ENCODE results near the gene NPAS3. TPM values are rescaled to one million over a fixed set of nuclear protein-coding genes. Genes with fewer than 3 reads are reported as not detected.

The NPAS3 gene
- total and polyA plus RNA-seq, 8 donors: 0.23 to 2.8 (median 1.4) TPM

- Histone ChIP-seq H3K27ac (no peak overlapping the region), H3K27me3 (no peaks in the 10 kb centered on the region), H3K4me3 (no peak overlapping the region), H3K4me1 (peaks cover 0 to 5% (median 3%) of the 10 kb centered on the region in 3 donors), H3K9me3 (no peaks in the 10 kb centered on the region), H3K36me3 (no peaks in the 10 kb centered on the region)
- TF ChIP-seq, protein P1, sequence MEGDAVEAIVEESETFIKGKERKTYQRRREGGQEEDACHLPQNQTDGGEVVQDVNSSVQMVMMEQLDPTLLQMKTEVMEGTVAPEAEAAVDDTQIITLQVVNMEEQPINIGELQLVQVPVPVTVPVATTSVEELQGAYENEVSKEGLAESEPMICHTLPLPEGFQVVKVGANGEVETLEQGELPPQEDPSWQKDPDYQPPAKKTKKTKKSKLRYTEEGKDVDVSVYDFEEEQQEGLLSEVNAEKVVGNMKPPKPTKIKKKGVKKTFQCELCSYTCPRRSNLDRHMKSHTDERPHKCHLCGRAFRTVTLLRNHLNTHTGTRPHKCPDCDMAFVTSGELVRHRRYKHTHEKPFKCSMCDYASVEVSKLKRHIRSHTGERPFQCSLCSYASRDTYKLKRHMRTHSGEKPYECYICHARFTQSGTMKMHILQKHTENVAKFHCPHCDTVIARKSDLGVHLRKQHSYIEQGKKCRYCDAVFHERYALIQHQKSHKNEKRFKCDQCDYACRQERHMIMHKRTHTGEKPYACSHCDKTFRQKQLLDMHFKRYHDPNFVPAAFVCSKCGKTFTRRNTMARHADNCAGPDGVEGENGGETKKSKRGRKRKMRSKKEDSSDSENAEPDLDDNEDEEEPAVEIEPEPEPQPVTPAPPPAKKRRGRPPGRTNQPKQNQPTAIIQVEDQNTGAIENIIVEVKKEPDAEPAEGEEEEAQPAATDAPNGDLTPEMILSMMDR (IDR thresholded peaks at IDR 0.05): no peak
- WGBS, 2 donors: 82 to 93% methylated on average over 4 of the region's 4 CpGs
- intact Hi-C loops (cut with DNase I): no loop called here
- no peak for ATAC-seq
- no peak for FAIRE-seq
- DNase-seq: no peak
Measured at GRCh38 chr14:33586806-33587205, 648.1 kb downstream of the NPAS3 start.

- DNase-seq: no peak
- Histone ChIP-seq H3K36me3 (no peaks in the 10 kb centered on the region), H3K4me1 (peaks cover 0 to 5% (median 3%) of the 10 kb centered on the region in 3 donors), H3K27me3 (no peaks in the 10 kb centered on the region), H3K4me3 (no peak overlapping the region), H3K9me3 (no peaks in the 10 kb centered on the region), H3K27ac (no peak overlapping the region)
- TF ChIP-seq, protein P1 (IDR thresholded peaks at IDR 0.05): no peak
- intact Hi-C loops (cut with DNase I): no loop called here
- 84 to 88% methylated on average over 5 of the region's 5 CpGs for WGBS, 2 donors
- ATAC-seq: no peak
- no peak for FAIRE-seq
Measured at GRCh38 chr14:33587791-33588190, 649.1 kb downstream of the NPAS3 start.

DNA sequence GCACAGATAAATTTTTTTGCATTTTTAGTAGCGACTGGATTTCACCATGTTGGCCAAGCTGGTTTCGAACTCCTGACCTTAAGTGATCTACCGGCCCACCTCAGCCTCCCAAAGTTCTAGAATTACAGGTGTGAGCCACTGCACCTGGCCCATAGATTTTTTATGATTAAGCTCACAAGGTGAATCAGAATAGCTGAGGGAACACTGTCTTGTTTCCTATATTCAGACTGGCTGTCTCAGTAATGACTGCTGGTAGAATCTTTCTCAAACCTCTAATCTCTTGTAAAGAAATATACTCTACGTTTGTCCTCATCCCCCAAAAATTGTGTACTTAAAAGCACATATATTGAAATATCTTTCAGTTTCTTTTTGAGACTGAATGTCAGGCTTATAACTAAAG, 650.1 kb downstream of the NPAS3 start:
- Histone ChIP-seq H3K36me3 (no peaks in the 10 kb centered on the region), H3K27ac (no peak overlapping the region), H3K4me3 (no peak overlapping the region), H3K9me3 (no peaks in the 10 kb centered on the region), H3K27me3 (no peaks in the 10 kb centered on the region), H3K4me1 (peaks cover 0 to 5% (median 3%) of the 10 kb centered on the region in 3 donors)
- no peak for ATAC-seq
- intact Hi-C loops (cut with DNase I): no loop called here
- DNase-seq: no peak
- TF ChIP-seq, protein P1 (IDR thresholded peaks at IDR 0.05): no peak
- no peak for FAIRE-seq
- 84 to 86% methylated on average over 4 of the region's 4 CpGs for WGBS, 2 donors

DNA sequence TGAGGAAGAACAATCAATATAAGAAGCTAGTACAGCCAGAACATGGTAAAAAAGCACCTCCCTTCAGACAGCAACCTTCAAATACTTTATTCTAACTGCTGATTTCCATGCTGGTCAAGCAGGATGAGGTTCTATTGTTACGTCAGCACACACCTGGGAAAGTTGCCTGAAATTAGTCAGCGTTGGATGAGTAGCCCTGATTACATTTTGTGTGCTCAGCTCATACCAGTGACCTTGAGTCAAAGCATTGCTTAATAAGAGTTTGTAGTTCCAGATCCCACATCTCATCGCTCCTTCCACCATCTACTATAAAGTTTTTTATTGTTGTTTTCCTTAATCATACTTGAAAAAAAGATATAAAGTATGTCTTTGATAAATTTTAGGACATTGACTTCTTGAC, 650.7 kb downstream of the NPAS3 start:
- Histone ChIP-seq H3K4me3 (no peak overlapping the region), H3K27ac (no peak overlapping the region), H3K4me1 (peaks cover 0 to 5% (median 3%) of the 10 kb centered on the region in 3 donors), H3K9me3 (no peaks in the 10 kb centered on the region), H3K27me3 (no peaks in the 10 kb centered on the region), H3K36me3 (no peaks in the 10 kb centered on the region)
- TF ChIP-seq, protein P1 (IDR thresholded peaks at IDR 0.05): no peak
- intact Hi-C loops (cut with DNase I): no loop called here
- ATAC-seq (peak; percentile 97 to 99 (median 98)), DNase-seq (peak in 4 of 6 donors; percentile 25 to 75 (median 58)), FAIRE-seq (no peak)
- 16 to 19% methylated on average over 3 of the region's 3 CpGs for WGBS, 2 donors

- no peak overlapping the region for H3K27ac ChIP-seq
- intact Hi-C loops (cut with DNase I): no loop called here
- H3K36me3 ChIP-seq: no peaks in the 10 kb centered on the region
- peaks cover 0 to 5% (median 3%) of the 10 kb centered on the region in 3 donors for H3K4me1 ChIP-seq
- H3K27me3 ChIP-seq: no peaks in the 10 kb centered on the region
- no peak overlapping the region for H3K4me3 ChIP-seq
- ATAC-seq: no peak
- 84 to 93% methylated on average over 4 of the region's 4 CpGs for WGBS, 2 donors
- H3K9me3 ChIP-seq: no peaks in the 10 kb centered on the region
- DNase-seq: no peak
- no peak for FAIRE-seq
- TF ChIP-seq, protein P1 (IDR thresholded peaks at IDR 0.05): no peak
Measured at GRCh38 chr14:33590891-33591630, 652.4 kb downstream of the NPAS3 start.

Data from pancreas (tissue), 10 donors.